OCI-LY1 (cell line): Measurements from ENCODE around the gene PRKCE.
"Not testable (repeated sequence)": the region's sequence is repeated elsewhere in the genome, so short reads cannot be mapped to it uniquely, and the experiment has no call there.

Experiments used
- H2AFZ ChIP-seq: fragments of 200-600 bp; sonication (generic), shearing (Covaris generic); 2 replicates; pipeline ENCODE4 v1.6.0; 2014; ENCODE audit warnings: antibody characterized with exemption, mild to moderate bottlenecking, low read length
- H3F3A ChIP-seq: fragments of 200-600 bp; sonication (generic), shearing (Covaris generic); 2 replicates; pipeline ENCODE4 v1.6.0; 2014; ENCODE audit warnings: mild to moderate bottlenecking, antibody characterized with exemption, low read length, moderate library complexity; ENCODE audit not compliant: insufficient read depth
- H3K27ac ChIP-seq: fragments of 200-600 bp; sonication (generic); 2 replicates; pipeline ENCODE4 v1.5.1; 2014; ENCODE audit warnings: low read length, mixed run types, mild to moderate bottlenecking, low read depth; ENCODE audit not compliant: poor library complexity, severe bottlenecking
- H3K27me3 ChIP-seq: fragments of 200-600 bp; sonication (generic); 2 replicates; pipeline ENCODE4 v1.6.0; 2014; ENCODE audit warnings: antibody characterized with exemption, mild to moderate bottlenecking, low read length, moderate library complexity; ENCODE audit not compliant: insufficient read depth
- H3K36me3 ChIP-seq: fragments of 200-600 bp; sonication (generic); 2 replicates; pipeline ENCODE4 v1.6.1; 2014; ENCODE audit warnings: mild to moderate bottlenecking, antibody characterized with exemption, low read length, moderate library complexity, mixed read lengths; ENCODE audit not compliant: insufficient read depth
- H3K4me1 ChIP-seq: fragments of 200-600 bp; sonication (generic); 2 replicates; pipeline ENCODE4 v1.5.1; 2014; ENCODE audit warnings: mild to moderate bottlenecking, low read length, moderate library complexity; ENCODE audit not compliant: insufficient read depth, severe bottlenecking
- H3K4me2 ChIP-seq: fragments of 200-600 bp; sonication (generic), shearing (Covaris generic); 2 replicates; pipeline ENCODE4 v1.6.1; 2014; ENCODE audit warnings: low read length
- H3K4me3 ChIP-seq: fragments of 200-600 bp; sonication (generic); 2 replicates; pipeline ENCODE4 v1.5.1; 2014; ENCODE audit warnings: low read length, low read depth, mild to moderate bottlenecking, mixed read lengths; ENCODE audit not compliant: poor library complexity, severe bottlenecking
- H3K79me2 ChIP-seq: fragments of 200-600 bp; shearing (Covaris generic); 2 replicates; pipeline ENCODE4 v1.6.1; 2016; ENCODE audit warnings: mixed run types, low read length, mixed read lengths; ENCODE audit not compliant: insufficient read depth
- H3K9ac ChIP-seq: fragments of 200-600 bp; sonication (generic), shearing (Covaris generic); 2 replicates; pipeline ENCODE4 v1.6.1; 2014; ENCODE audit warnings: mild to moderate bottlenecking, low read length, mixed read lengths
- H3K9me2 ChIP-seq: fragments of 200-600 bp; sonication (generic), shearing (Covaris generic); 2 replicates; pipeline ENCODE4 v1.6.1; 2014; ENCODE audit warnings: low read depth, mild to moderate bottlenecking, low read length, mixed read lengths
- H3K9me3 ChIP-seq: fragments of 200-600 bp; shearing (Covaris generic); 2 replicates; pipeline ENCODE4 v1.6.1; 2014; ENCODE audit warnings: low read length, mixed read lengths
- H4K20me1 ChIP-seq: fragments of 200-600 bp; sonication (generic), shearing (Covaris generic); 2 replicates; pipeline ENCODE4 v1.6.0; 2016; ENCODE audit warnings: mild to moderate bottlenecking, low read length; ENCODE audit not compliant: insufficient read depth
- EZH2 ChIP-seq: fragments of 200-600 bp; sonication (generic), shearing (Covaris generic); IDR thresholded peaks from 2 replicates; pipeline ENCODE4 v1.8.0; 2017; ENCODE audit warnings: borderline replicate concordance, mixed run types, mild to moderate bottlenecking, antibody characterized with exemption, low read length, moderate library complexity, mixed read lengths
- TF ChIP-seq, protein P1 (sequence below): fragments of 200-600 bp; sonication (generic), shearing (Covaris generic); IDR thresholded peaks from 2 replicates; pipeline ENCODE4 v1.5.1; 2017; ENCODE audit warnings: mild to moderate bottlenecking, antibody characterized with exemption, low read length, moderate library complexity, mixed read lengths

PRKCE gene

DNA sequence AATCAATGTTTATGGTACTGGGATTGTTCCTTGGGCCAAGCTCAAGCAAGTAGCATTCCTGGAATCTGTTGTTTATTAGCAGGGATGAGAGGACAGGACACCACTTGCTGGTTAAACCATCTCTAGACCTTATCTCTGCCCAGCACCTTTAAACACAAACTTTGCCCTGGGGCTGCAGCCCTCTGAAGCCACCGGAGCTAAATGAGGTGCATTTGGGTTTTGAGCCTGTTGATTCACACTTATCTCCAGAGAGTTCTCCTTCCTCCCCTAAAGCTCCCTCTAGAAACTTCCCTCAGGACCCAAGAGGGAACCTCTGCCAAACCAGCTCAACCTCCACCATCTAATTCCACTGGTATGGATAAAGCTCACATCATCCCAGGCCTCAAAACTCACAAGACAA is 551.0 kb downstream of the PRKCE start:
- no peak overlapping the region for H2AFZ ChIP-seq
- H3K27me3 ChIP-seq = no peaks in the 10 kb centered on the region; the same call in 1 of the 2 replicates
- H3K9me3 ChIP-seq = no peaks in the 10 kb centered on the region
- no peaks in the 10 kb centered on the region for H3K79me2 ChIP-seq
- no peak overlapping the region for H3K27ac ChIP-seq
- no peak for TF ChIP-seq EZH2
- TF ChIP-seq, protein P1, sequence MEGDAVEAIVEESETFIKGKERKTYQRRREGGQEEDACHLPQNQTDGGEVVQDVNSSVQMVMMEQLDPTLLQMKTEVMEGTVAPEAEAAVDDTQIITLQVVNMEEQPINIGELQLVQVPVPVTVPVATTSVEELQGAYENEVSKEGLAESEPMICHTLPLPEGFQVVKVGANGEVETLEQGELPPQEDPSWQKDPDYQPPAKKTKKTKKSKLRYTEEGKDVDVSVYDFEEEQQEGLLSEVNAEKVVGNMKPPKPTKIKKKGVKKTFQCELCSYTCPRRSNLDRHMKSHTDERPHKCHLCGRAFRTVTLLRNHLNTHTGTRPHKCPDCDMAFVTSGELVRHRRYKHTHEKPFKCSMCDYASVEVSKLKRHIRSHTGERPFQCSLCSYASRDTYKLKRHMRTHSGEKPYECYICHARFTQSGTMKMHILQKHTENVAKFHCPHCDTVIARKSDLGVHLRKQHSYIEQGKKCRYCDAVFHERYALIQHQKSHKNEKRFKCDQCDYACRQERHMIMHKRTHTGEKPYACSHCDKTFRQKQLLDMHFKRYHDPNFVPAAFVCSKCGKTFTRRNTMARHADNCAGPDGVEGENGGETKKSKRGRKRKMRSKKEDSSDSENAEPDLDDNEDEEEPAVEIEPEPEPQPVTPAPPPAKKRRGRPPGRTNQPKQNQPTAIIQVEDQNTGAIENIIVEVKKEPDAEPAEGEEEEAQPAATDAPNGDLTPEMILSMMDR = no peak
- H4K20me1 ChIP-seq = no peaks in the 10 kb centered on the region
- H3F3A ChIP-seq = no peaks in the 10 kb centered on the region
- no peak overlapping the region for H3K4me2 ChIP-seq
- no peaks in the 10 kb centered on the region for H3K4me1 ChIP-seq
- H3K9me2 ChIP-seq = no peaks in the 10 kb centered on the region
- no peaks in the 10 kb centered on the region for H3K36me3 ChIP-seq
- H3K9ac ChIP-seq = no peak overlapping the region
- H3K4me3 ChIP-seq = no peak overlapping the region

DNA sequence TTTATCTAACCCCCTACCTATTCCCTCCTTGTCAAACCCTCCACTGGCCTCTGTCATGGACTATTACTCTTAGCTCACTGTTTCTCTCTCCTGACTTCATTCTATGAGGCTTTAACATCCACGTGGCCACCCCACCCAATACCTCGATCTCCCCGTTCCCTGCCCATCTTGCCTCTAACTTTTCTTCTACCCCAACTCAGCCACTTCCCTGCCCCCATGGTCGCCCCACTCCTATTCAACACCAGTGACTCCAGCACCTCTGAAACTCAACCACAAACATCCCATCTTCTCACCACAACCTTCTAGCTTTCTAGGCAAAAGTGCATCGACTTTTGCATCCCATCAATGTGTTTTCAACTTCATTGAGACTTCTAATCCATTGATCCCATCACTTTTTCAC is 551.5 kb downstream of the PRKCE start:
- Histone ChIP-seq H3K27me3 (no peaks in the 10 kb centered on the region; the same call in 1 of the 2 replicates), H3K9ac (no peak overlapping the region), H3K9me2 (no peaks in the 10 kb centered on the region), H3K27ac (no peak overlapping the region), H3K36me3 (no peaks in the 10 kb centered on the region), H3K9me3 (no peaks in the 10 kb centered on the region), H3F3A (no peaks in the 10 kb centered on the region), H3K79me2 (no peaks in the 10 kb centered on the region), H3K4me3 (no peak overlapping the region), H4K20me1 (no peaks in the 10 kb centered on the region), H3K4me1 (no peaks in the 10 kb centered on the region), H3K4me2 (no peak overlapping the region), H2AFZ (no peak overlapping the region)
- TF ChIP-seq, protein P1 = no peak
- TF ChIP-seq EZH2 = no peak

DNA sequence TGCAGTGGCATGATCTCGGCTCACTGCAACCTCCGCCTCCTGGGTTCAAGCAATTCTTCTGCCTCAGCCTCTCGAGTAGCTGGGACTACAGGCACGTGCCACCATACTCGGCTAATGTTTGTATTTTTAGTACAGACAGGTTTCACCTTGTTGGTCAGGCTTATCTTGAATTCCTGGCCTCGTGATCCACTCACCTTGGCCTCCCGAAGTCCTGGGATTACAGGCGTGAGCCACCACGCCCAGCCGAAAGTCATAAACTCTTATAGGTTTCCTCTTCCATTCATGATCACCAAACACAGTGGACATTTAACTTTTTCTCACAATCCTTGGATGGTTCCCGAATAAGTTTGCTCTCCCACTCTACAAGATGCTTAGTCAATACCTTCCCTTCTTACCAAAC is 552.2 kb downstream of the PRKCE start:
- H3K79me2 ChIP-seq, H3K36me3 ChIP-seq, H3F3A ChIP-seq, H2AFZ ChIP-seq, H3K4me3 ChIP-seq, H3K27me3 ChIP-seq, H4K20me1 ChIP-seq, H3K4me1 ChIP-seq, H3K4me2 ChIP-seq, H3K27ac ChIP-seq, H3K9me3 ChIP-seq, H3K9ac ChIP-seq, H3K9me2 ChIP-seq: not testable (repeated sequence)

DNA sequence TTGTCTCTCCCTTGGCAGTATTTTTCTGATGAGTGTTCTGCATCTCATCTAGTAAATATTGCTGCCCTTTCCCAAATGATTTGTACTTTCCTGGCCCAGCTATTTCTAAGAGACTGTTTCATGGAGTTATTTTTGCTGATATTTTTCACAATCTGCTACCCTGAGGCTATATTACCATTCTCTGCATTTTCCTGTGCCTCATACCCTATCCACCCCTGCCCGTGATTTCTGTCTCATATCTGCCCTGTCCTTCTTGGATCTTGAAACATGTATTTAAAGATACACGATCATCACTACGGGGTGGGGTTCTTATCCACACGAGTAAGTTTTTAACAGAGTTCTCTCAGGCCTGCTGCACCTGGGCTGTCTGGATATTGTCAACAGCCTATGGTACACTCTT is 556.1 kb downstream of the PRKCE start:
- Histone ChIP-seq H3K4me3 (no peak overlapping the region), H3K9ac (no peak overlapping the region), H3K4me1 (no peaks in the 10 kb centered on the region), H2AFZ (no peak overlapping the region), H3K9me3 (0 out of 2 replicates have a peak, but pooled peaks cover 4% of the 10 kb centered on the region), H3K27ac (no peak overlapping the region), H3K27me3 (no peaks in the 10 kb centered on the region), H3K9me2 (no peaks in the 10 kb centered on the region), H3K4me2 (no peak overlapping the region), H3K79me2 (no peaks in the 10 kb centered on the region), H4K20me1 (no peaks in the 10 kb centered on the region), H3K36me3 (no peaks in the 10 kb centered on the region), H3F3A (no peaks in the 10 kb centered on the region)
- no peak for TF ChIP-seq EZH2
- TF ChIP-seq, protein P1 = no peak
